NCI-H2196 (cell line): ENCODE results near the gene IL22RA1.

ENCODE experiments used
- DNase-seq: peaks from one replicate; lab custom pipeline; 2025; ENCODE audit not compliant: unreplicated experiment; lab: John Stamatoyannopoulos, UW

IL22RA1 gene

GRCh38 chr1:24167008-24167407 is 24.1 kb upstream of the IL22RA1 start:
- no peak for DNase-seq

DNA sequence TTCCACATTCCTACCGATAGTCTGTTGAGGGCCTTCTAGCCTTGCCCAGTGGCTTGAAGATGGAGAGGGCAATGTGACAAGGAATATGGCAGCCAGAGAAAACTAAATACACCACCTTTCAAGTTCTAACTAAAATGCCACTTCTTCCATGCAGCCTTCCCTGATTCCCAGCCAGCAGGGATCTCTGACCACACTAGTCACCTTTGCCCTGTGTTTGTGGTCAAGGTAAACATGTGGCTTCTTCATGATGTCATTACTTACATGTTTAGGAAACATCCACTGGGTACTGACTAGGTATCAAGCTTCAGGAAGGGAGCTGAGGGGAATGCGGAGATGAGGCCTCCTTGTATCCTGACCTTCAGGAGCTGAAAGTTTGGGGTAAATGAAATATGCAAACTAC is 22.6 kb upstream of the IL22RA1 start:
- DNase-seq: no peak

DNA sequence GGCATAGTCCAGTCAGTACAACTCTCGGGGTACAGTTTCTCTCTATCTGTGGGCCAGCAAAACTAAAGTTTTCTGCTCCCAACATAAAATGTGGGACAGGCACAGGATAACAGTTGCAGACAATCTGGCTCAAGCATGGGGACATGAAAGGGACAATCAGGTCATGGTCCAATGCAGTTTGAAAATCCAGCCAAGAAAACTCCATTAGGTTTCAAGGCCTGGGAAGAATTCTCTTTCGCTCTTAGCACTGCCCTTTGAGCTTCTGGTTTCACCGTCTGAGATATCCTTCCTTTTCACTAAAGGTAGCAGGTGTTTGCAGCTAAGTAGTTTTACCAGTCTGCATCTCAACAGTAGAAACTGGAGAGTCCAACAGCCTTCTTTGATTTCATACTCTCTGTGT is 21.1 kb upstream of the IL22RA1 start:
- no peak for DNase-seq

DNA sequence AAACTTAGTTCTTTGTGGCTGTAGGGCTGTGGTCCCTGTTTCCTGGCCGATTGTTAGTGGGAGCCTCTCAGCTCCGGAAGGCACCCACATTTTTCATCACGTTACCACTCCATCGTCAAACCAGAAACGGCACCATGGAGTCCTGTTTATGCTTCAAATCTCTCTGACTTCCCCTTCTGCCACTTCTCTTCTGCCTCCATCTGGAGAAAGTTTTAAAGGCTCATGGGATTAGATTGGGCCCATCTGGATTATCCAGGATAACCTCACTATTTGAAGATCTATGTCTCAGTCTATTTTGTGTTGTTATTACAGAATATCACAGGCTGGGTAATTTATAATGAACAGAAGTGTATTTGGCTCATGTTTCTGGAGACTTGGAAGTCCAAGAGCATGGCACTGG is 19.3 kb upstream of the IL22RA1 start:
- DNase-seq: no peak

DNA sequence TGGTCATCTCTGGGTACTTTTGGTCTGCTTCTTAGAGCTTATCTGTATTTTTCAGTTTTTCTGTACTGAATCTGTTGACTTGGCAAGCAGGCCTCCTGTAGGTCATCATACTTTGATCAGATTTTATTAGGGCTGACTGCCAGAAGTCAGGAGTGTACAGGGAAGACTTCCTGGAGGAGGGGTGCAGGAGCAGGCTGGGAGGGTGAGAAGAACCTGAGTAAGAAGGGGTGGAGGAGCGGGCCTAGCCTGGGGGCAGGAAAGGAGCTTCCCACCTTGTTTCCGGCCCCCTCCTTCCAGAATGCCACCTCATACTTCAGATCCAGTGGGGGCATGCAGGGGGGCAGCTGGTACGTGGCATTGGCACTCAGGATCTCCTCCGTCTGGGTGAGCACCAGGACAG is 18.3 kb upstream of the IL22RA1 start:
- no peak for DNase-seq

- DNase-seq: no peak
These were observed 16.4 kb upstream of the IL22RA1 start for GRCh38 chr1:24159366-24159765.

DNA sequence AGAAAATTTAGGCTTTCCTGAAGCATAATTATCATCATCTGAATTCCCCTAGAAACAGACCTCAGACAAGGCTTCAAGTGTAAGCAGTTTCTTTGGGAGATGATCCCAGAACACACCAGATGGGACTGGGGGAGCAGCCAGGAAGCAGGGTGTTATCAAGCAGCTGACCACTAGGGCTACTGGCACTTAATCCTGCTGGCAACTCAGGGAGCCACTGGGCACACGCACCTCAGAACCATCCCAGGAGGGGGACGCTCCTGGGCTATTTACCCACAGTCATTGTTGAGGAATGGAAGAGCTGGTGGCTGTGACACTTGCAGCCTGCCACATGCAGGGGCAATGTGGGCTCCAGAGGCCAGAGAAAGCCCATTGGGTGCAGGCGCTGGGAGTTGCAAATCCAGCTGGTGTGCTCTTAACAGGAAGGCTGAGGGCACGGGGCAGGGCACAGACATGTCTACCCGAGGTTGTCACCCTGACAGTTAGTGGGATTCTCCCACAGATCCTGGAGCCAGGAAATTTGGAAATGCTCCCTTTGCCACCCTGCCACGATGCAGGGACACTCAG is 15.1 kb upstream of the IL22RA1 start:
- DNase-seq: no peak

DNA sequence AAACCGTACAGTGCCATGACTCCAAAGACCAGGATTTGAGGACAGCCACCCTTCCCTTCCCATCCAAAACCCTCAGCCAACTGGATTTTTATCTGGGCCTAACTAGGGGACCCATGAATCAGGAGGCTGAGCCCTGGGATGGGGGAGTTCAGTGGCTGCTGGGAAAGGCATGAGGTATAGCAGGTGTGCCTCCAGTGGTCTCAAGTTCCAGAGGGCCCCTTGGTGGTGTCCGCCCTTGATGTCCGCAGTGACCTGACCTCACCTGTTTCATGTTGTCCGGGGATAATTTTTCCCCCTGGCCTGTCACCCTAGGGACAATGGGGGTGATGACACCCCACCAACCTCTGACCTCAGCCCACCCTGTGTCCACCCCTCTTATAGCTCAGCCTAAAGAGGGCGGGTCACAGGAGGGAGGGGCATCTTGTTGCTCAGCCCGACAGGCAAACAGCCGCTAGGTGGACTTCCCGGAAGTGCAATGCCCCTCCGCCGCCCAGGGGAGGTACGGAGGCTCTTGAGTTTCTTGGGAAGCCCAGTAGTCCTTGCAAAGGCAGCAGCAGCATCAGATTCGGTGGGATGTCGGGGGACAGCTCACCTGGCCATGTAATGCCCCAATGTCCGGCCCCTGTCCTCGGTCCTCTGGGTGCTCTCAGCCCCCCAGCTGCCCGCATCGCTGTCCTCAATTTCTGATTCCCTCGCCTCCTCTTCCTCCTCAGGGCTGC is 13.8 kb upstream of the IL22RA1 start:
- no peak for DNase-seq

GRCh38 chr1:24155011-24155782 is 12.3 kb upstream of the IL22RA1 start:
- peak; percentile 22 for DNase-seq

- no peak for DNase-seq
These were observed 11.3 kb upstream of the IL22RA1 start for GRCh38 chr1:24154215-24154614.

DNA sequence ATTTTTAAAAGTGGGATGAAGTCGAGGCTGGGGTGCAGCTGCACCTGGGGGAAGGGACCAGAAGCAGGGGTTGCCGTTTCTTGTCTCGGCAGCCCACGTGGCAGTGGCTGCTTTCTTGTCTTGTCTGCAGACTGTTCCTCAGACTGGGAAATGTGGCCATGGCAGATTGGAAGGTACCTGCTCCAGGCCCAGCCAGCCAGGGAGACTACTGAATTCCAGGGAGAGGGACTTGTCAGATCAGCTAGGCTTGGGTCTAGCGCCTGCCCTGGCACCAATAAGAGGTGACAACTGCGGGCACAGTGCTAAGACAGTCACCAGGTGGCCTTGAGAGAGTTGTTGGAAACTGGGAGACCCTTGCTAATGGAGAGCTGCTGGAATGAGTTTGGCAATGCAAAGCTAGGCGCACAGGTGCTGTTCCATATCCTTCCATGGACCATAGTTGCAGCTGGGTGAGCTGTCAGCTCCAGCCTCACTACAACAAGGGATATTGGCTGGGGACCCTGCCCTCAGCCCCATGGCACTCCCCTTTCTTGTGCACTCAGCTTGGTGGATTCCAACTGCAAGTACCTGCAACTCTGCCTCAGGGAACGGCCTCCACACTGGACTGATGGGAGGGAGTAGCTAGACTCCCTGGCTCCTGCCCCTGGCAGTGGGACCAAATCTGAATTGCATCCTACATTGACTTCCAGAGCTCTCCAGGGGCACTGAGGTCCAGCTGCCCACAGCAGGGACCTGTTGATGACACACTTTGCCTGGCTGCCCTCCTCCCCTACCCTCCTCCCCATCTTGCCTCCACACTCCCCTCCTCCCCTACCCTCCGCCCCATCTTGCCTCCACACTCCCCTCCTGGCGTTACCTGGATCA is 9.9 kb upstream of the IL22RA1 start:
- DNase-seq: no peak

DNA sequence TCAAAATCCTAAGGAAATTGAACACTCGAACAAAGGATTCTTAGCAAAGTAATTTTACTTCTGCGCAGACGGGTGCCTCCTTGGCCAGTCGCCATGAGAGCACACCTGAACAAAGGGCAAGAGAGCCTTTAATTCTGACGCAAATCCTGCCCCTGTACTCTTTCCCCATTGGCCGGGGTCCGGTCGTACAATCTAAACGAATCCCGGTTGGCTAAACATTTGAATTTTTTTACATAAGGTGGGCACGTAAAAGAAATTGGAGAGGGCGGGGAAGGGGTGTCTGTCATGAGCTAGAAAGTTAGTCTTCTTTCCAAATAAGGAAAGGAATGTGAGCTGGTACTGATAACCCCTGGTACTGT is 8.2 kb upstream of the IL22RA1 start:
- DNase-seq: peak; percentile 31

DNA sequence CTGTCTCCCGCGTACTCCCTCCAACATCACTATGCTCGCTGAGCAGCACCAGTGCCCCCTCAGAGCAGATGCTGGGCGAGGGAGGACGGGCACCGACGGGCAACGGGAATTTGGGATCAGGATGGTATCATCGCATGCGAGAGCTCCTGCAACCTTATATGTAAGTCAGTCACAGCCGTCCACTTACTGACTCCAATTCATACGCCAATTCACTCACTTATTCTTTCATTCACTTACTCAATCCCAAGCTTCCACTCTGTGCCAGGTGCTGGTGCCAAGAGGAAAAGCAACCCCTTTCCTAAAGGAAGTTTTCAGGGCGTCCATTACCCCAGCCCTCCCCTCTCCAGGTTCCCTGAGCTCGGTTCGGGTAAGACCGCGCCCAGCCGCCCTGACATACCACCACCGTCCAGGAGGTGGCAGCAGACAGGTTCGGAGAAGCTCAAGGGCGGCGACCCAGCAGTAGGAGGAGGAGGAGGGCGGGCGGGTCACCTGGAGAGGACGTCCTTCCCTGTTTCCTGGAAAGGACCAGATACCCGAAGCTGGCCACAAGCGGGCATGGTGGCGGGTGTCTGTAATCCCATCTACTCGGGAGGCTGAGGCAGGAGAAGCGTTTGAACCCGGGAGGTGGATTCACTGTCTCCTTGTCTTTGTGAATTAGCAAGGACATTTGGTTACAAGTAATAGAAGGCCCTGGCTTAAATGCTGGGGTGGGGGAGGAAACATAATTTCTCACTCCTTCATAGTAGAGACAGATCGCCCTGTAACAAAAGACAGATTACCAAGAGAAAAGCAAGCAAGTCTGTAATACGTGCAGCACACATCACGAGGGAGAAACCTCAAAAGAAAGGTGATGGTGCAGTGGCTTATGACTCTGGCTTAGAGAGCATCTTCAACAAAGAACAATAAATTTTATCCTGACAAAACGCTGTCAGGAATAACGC is 7.6 kb upstream of the IL22RA1 start:
- peak; percentile 88 for DNase-seq

DNA sequence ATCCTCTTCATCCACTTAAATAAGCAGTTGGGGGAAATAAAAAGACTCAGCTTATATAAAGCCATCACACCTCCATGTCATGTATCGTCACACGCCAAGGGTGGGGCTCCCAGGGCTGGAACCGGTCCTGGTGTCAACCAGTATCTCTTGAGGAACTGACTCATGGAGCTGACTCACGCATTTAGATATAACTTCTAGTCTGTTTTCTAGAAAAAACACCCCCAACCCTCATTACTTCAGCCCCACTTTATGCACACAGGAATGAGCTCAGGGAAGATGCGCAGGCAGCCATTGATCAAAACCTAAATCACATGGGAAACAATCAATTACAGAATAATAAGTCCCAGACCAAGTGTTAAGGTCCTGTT is 6.9 kb upstream of the IL22RA1 start:
- no peak for DNase-seq

- no peak for DNase-seq
These were observed 4.9 kb upstream of the IL22RA1 start for GRCh38 chr1:24147816-24148215.

DNA sequence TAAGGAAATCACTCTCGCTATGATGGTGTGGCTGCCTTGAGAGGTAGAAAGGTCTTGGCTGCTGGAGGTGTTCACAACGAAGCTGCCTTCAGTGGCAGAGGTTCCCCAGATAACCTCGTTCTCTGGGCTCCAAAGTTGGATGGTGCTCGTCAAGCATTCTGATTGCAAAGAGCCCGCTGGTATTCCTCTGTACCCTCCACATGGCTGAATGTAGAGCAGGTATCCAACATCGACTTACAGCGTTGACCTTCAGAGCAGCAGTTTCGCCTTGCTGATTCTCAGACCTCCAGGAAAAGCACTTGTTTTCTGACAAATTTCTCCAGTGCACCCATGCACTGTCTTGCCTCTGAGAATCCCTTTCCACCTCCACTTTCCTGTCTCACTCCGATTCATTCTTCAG is 4.3 kb upstream of the IL22RA1 start:
- DNase-seq: no peak

- no peak for DNase-seq
These were observed 1.5 kb downstream of the IL22RA1 start for GRCh38 chr1:24141311-24141997.

GRCh38 chr1:24140741-24141181 is 2.2 kb downstream of the IL22RA1 start:
- DNase-seq: no peak

GRCh38 chr1:24139841-24140425 is 3.0 kb downstream of the IL22RA1 start:
- no peak for DNase-seq

DNA sequence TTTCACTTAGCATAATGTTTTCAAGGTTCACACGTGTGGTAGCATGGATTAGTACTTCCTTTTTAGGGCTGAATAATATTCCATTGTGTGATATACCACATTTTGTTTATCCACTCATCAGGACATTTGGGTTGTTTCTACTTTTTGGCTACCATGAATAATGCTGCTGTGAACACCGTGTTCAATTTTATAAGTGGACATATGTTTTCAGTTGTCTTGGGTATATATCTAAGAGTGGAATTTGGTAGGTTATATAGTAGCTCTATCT is 3.8 kb downstream of the IL22RA1 start:
- DNase-seq: no peak
